ENCODE measurements around the gene PIBF1. TPM values are rescaled to one million over a fixed set of nuclear protein-coding genes. Genes with fewer than 3 reads are reported as not detected.

The PIBF1 gene
- total RNA-seq, 1 donor from 2014 or later: 44.8 TPM

- Histone ChIP-seq H3K79me2 (ENCODE audit: low read depth) (no peaks in the 10 kb centered on the region), H3F3A (ENCODE audit: low read depth) (peaks cover 7% of the 10 kb centered on the region), H2AFZ (replicated peaks) (no peak overlapping the region), H4K20me1 (ENCODE audit: low read depth) (no peaks in the 10 kb centered on the region), H3K9ac (no peak overlapping the region), H3K27me3 (no peaks in the 10 kb centered on the region), H3K9me3 (ENCODE audit: low read depth) (no peaks in the 10 kb centered on the region), H3K4me1 (no peaks in the 10 kb centered on the region), H3K4me2 (no peak overlapping the region), H3K4me3 (no peak overlapping the region), H3K36me3 (peaks cover 33% of the 10 kb centered on the region), H3K27ac (no peak overlapping the region)
- Mint-ChIP-seq H3K27me3 (ENCODE audit: insufficient read depth, low read depth) (no peaks in the 10 kb centered on the region), H3K9me3 (no peaks in the 10 kb centered on the region), H3K4me1 (no peaks in the 10 kb centered on the region), H3K36me3 (peaks cover 6% of the 10 kb centered on the region), H3K4me3 (no peak overlapping the region), H3K27ac (no peak overlapping the region)
- DNase-seq (ENCODE audit: low spot score): no peak
- TF ChIP-seq CTCF (IDR thresholded peaks at IDR 0.05): no peak
These were observed 24.0 kb upstream of the PIBF1 start for GRCh38 chr13:72757792-72758535.

- Mint-ChIP-seq H3K9me3 (no peaks in the 10 kb centered on the region), H3K27ac (no peak overlapping the region), H3K4me1 (no peaks in the 10 kb centered on the region), H3K36me3 (peaks cover 7% of the 10 kb centered on the region), H3K27me3 (ENCODE audit: insufficient read depth, low read depth) (no peaks in the 10 kb centered on the region), H3K4me3 (no peak overlapping the region)
- Histone ChIP-seq H2AFZ (replicated peaks) (no peak overlapping the region), H3K79me2 (ENCODE audit: low read depth) (no peaks in the 10 kb centered on the region), H3K9me3 (ENCODE audit: low read depth) (no peaks in the 10 kb centered on the region), H3K4me2 (no peak overlapping the region), H3K4me3 (no peak overlapping the region), H4K20me1 (ENCODE audit: low read depth) (no peaks in the 10 kb centered on the region), H3K27me3 (no peaks in the 10 kb centered on the region), H3K4me1 (no peaks in the 10 kb centered on the region), H3K9ac (no peak overlapping the region), H3K36me3 (peaks cover 34% of the 10 kb centered on the region), H3K27ac (no peak overlapping the region), H3F3A (ENCODE audit: low read depth) (peaks cover 7% of the 10 kb centered on the region)
- TF ChIP-seq EZH2 (IDR thresholded peaks at IDR 0.05): no peak
- TF ChIP-seq EZH2phosphoT487 (IDR thresholded peaks at IDR 0.05): no peak
- TF ChIP-seq CTCF (IDR thresholded peaks at IDR 0.05): no peak
- DNase-seq (ENCODE audit: low spot score): no peak
These were observed 21.7 kb upstream of the PIBF1 start for GRCh38 chr13:72760189-72760588.

- TF ChIP-seq EZH2phosphoT487 (IDR thresholded peaks at IDR 0.05) (no peak), EZH2 (IDR thresholded peaks at IDR 0.05) (no peak), CTCF (IDR thresholded peaks at IDR 0.05) (no peak)
- Histone ChIP-seq H3K4me1 (no peaks in the 10 kb centered on the region), H4K20me1 (ENCODE audit: low read depth) (no peaks in the 10 kb centered on the region), H3K9me3 (ENCODE audit: low read depth) (no peaks in the 10 kb centered on the region), H3K4me3 (no peak overlapping the region), H3K27me3 (no peaks in the 10 kb centered on the region), H2AFZ (replicated peaks) (no peak overlapping the region), H3K36me3 (peaks cover 45% of the 10 kb centered on the region), H3K4me2 (no peak overlapping the region), H3F3A (ENCODE audit: low read depth) (no peaks in the 10 kb centered on the region), H3K27ac (no peak overlapping the region), H3K9ac (no peak overlapping the region), H3K79me2 (ENCODE audit: low read depth) (no peaks in the 10 kb centered on the region)
- no peak overlapping the region for H3K4me3 Mint-ChIP-seq
- H3K4me1 Mint-ChIP-seq: no peaks in the 10 kb centered on the region
- H3K27ac Mint-ChIP-seq: no peak overlapping the region
- no peaks in the 10 kb centered on the region for H3K27me3 Mint-ChIP-seq (ENCODE audit: insufficient read depth, low read depth)
- H3K9me3 Mint-ChIP-seq: no peaks in the 10 kb centered on the region
- peaks cover 17% of the 10 kb centered on the region for H3K36me3 Mint-ChIP-seq
- DNase-seq (ENCODE audit: low spot score): no peak
These were observed 18.5 kb upstream of the PIBF1 start for GRCh38 chr13:72763411-72763810.
